H9 (cell line): Measurements from ENCODE around the gene TBC1D3B. TPM values are rescaled to one million over a fixed set of nuclear protein-coding genes. Genes with fewer than 3 reads are reported as not detected.
"Not testable (repeated sequence)": the region's sequence is repeated elsewhere in the genome, so short reads cannot be mapped to it uniquely, and the experiment has no call there.

Experiments used
- DNase-seq: peaks from one replicate; pipeline ENCODE4 v3.0.0-alpha.2; 2017
- H2AFZ ChIP-seq: one replicate; pipeline ENCODE4 v1.6.1; 2013; ENCODE audit warnings: mild to moderate bottlenecking, low read length, control low read depth, moderate library complexity
- H2AK5ac ChIP-seq: 2 replicates; pipeline ENCODE4 v1.6.1; 2013; ENCODE audit warnings: low read length, control low read depth, mixed read lengths; ENCODE audit not compliant: insufficient read length
- H2BK120ac ChIP-seq: one replicate; pipeline ENCODE4 v1.6.1; 2013; ENCODE audit warnings: low read depth, mild to moderate bottlenecking, low read length, control low read depth, inconsistent platforms; ENCODE audit not compliant: poor library complexity, severe bottlenecking
- H2BK12ac ChIP-seq: 2 replicates; pipeline ENCODE4 v1.6.1; 2013; ENCODE audit warnings: low read length, control low read depth, mixed read lengths, low read depth; ENCODE audit not compliant: insufficient read length
- H2BK15ac ChIP-seq: 2 replicates; pipeline ENCODE4 v1.6.1; 2013; ENCODE audit warnings: low read depth, low read length, control low read depth
- H2BK20ac ChIP-seq: one replicate; pipeline ENCODE4 v1.6.1; 2013; ENCODE audit warnings: low read depth, mild to moderate bottlenecking, low read length, control low read depth, inconsistent platforms; ENCODE audit not compliant: poor library complexity, severe bottlenecking
- H2BK5ac ChIP-seq: 2 replicates; pipeline ENCODE4 v1.6.1; 2013; ENCODE audit warnings: low read length, control low read depth, mixed read lengths; ENCODE audit not compliant: insufficient read length
- H3K14ac ChIP-seq: 2 replicates; pipeline ENCODE4 v1.6.1; 2013; ENCODE audit warnings: low read length, control low read depth; ENCODE audit not compliant: insufficient read depth
- H3K18ac ChIP-seq: 2 replicates; pipeline ENCODE4 v1.6.1; 2013; ENCODE audit warnings: low read depth, mild to moderate bottlenecking, mixed read lengths, low read length, control low read depth; ENCODE audit not compliant: insufficient read length
- H3K23ac ChIP-seq: 2 replicates; pipeline ENCODE4 v1.6.1; 2013; ENCODE audit warnings: low read length, control low read depth, mixed read lengths, low read depth; ENCODE audit not compliant: insufficient read length
- H3K23me2 ChIP-seq: 2 replicates; pipeline ENCODE4 v1.6.1; 2013; ENCODE audit warnings: low read depth, mild to moderate bottlenecking, mixed read lengths, low read length, control low read depth; ENCODE audit not compliant: insufficient read length, poor library complexity, severe bottlenecking
- H3K27ac ChIP-seq: 2 replicates; pipeline ENCODE4 v1.5.1; 2013; ENCODE audit warnings: low read length, control low read depth, mixed read lengths, low read depth; ENCODE audit not compliant: insufficient read length
- H3K27me3 ChIP-seq: 2 replicates; pipeline ENCODE4 v1.6.1; 2013; ENCODE audit warnings: low read length, control low read depth, inconsistent platforms; ENCODE audit not compliant: insufficient read depth
- H3K4ac ChIP-seq: 2 replicates; pipeline ENCODE4 v1.6.1; 2013; ENCODE audit warnings: low read depth, mild to moderate bottlenecking, control low read depth, inconsistent platforms, low read length, moderate library complexity
- H3K4me1 ChIP-seq: 2 replicates; pipeline ENCODE4 v1.6.1; 2013; ENCODE audit warnings: low read length, control low read depth, inconsistent platforms; ENCODE audit not compliant: insufficient read depth
- H3K4me2 ChIP-seq: 2 replicates; pipeline ENCODE4 v1.6.1; 2013; ENCODE audit warnings: low read length, control low read depth, mixed read lengths; ENCODE audit not compliant: insufficient read length, insufficient read depth
- H3K56ac ChIP-seq: 2 replicates; pipeline ENCODE4 v1.6.1; 2013; ENCODE audit warnings: low read depth, mild to moderate bottlenecking, mixed read lengths, low read length, control low read depth; ENCODE audit not compliant: insufficient read length
- H3K79me1 ChIP-seq: 2 replicates; pipeline ENCODE4 v1.6.1; 2013; ENCODE audit warnings: low read depth, mild to moderate bottlenecking, moderate library complexity, low read length, control low read depth, inconsistent platforms; ENCODE audit not compliant: insufficient read depth, poor library complexity, severe bottlenecking
- H3K79me2 ChIP-seq: 2 replicates; pipeline ENCODE4 v1.6.1; 2013; ENCODE audit warnings: low read length, control low read depth, inconsistent platforms; ENCODE audit not compliant: insufficient read depth
- H3K9ac ChIP-seq: 2 replicates; pipeline ENCODE4 v1.6.1; 2013; ENCODE audit warnings: low read length, control low read depth, mixed read lengths; ENCODE audit not compliant: insufficient read length; ENCODE audit errors: extremely low read depth
- H3K9me3 ChIP-seq: one replicate; pipeline ENCODE4 v1.6.1; 2013; ENCODE audit warnings: low read depth, low read length, inconsistent platforms; ENCODE audit not compliant: control insufficient read depth
- H3T11ph ChIP-seq: one replicate; pipeline ENCODE4 v1.6.1; 2013; ENCODE audit warnings: mild to moderate bottlenecking, low read length, control low read depth, inconsistent platforms
- H4K20me1 ChIP-seq: one replicate; pipeline ENCODE4 v1.6.1; 2013; ENCODE audit not compliant: control insufficient read depth, insufficient read length, insufficient read depth
- H4K5ac ChIP-seq: 2 replicates; pipeline ENCODE4 v1.6.1; 2013; ENCODE audit warnings: low read depth, mild to moderate bottlenecking, mixed read lengths, low read length, control low read depth; ENCODE audit not compliant: insufficient read length
- H4K8ac ChIP-seq: replicated peaks from 2 replicates; pipeline ENCODE4 v1.6.1; 2013; ENCODE audit warnings: low read length, control low read depth, mixed read lengths, low read depth; ENCODE audit not compliant: insufficient read length
- H4K91ac ChIP-seq: 2 replicates; pipeline ENCODE4 v1.6.1; 2013; ENCODE audit warnings: low read depth, mild to moderate bottlenecking, moderate library complexity, mixed read lengths, low read length, control low read depth; ENCODE audit not compliant: insufficient read length
- H3K27ac Mint-ChIP-seq, 3 experiments: 2 replicates in 2 of 3; 3 replicates in 1 of 3; pipeline ENCODE4 v1.8.0; 2020 to 2021; ENCODE audit warnings: mixed read lengths in 3 of 3, mild to moderate bottlenecking in 1 of 3, moderate library complexity in 1 of 3
- H3K27me3 Mint-ChIP-seq: 2 replicates; pipeline ENCODE4 v1.8.0; 2021; ENCODE audit warnings: low read depth, mild to moderate bottlenecking, moderate library complexity, mixed read lengths
- H3K36me3 Mint-ChIP-seq, 3 experiments: 2 replicates in 2 of 3; 3 replicates in 1 of 3; pipeline ENCODE4 v1.8.0; 2020 to 2021; ENCODE audit warnings: low read depth in 3 of 3, mixed read lengths in 3 of 3; ENCODE audit not compliant: insufficient read depth in 1 of 3
- H3K4me1 Mint-ChIP-seq, 2 experiments: 2 replicates each; pipeline ENCODE4 v1.8.0; 2020; ENCODE audit warnings: mixed read lengths in 2 of 2
- H3K4me3 Mint-ChIP-seq, 2 experiments: 2 replicates in 1 of 2; 3 replicates in 1 of 2; pipeline ENCODE4 v1.8.0; 2020 to 2021; ENCODE audit warnings: mild to moderate bottlenecking in 2 of 2, mixed read lengths in 2 of 2, moderate library complexity in 1 of 2
- H3K9me3 Mint-ChIP-seq, 2 experiments: 2 replicates in 1 of 2; 3 replicates in 1 of 2; pipeline ENCODE4 v1.8.0; 2020; ENCODE audit warnings: mild to moderate bottlenecking in 2 of 2, mixed read lengths in 2 of 2, moderate library complexity in 1 of 2
- WGBS: extraction: QIAGEN DNeasy Blood & Tissue Kit; methylation state at CpG from one replicate; pipeline ENCODE4 v1.1.7; 2013; ENCODE audit warnings: missing lambda C conversion rate, low lambda C conversion rate, mixed read lengths; ENCODE audit not compliant: insufficient read length; ENCODE audit errors: extremely low coverage; 5-methylcytosine and 5-hydroxymethylcytosine counted together
- total RNA-seq: library from RNA; stranded (reverse); gene quantifications from 2 replicates; pipeline ENCODE4 v1.2.1, GENCODE V29; 2021
- TF ChIP-seq, protein P1 (sequence below): fragments of 200-600 bp; sonication (generic); conservative IDR thresholded peaks from 3 replicates; pipeline ENCODE4 v1.8.0; 2021; ENCODE audit warnings: antibody characterized with exemption, mild to moderate bottlenecking

Gene TBC1D3B
- total RNA-seq, 1 experiment from 2014 or later = 8.8 TPM

DNA sequence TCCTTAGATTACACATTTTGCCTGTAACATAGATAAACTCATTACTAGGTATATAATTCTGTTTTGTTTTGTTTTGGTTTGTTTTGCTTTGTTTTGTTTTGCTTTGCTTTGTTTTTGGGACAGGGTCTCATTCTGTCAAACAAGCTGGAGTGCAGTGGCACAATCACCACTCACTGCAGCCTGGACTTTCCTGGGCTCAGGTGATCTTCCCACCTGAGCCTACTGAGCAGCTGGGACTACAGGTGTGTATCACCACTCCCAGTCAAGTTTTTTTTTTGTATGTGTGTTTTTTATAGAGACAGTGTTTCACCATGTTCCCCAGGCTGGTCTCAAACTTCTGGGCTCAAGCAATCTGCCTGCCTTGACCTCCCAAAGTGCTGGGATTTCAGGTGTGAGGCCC lies 33.1 kb upstream of the TBC1D3B start:
- H3K4ac ChIP-seq = no peak overlapping the region
- H3K4me1 ChIP-seq = no peaks in the 10 kb centered on the region
- no peaks in the 10 kb centered on the region for H3K9me3 ChIP-seq
- H3K4me1 Mint-ChIP-seq = peaks cover 7 to 8% of the 10 kb centered on the region in 2 experiments
- H4K91ac ChIP-seq = no peak overlapping the region
- DNase-seq = no peak
- no peaks in the 10 kb centered on the region for H3K79me1 ChIP-seq
- H3K18ac ChIP-seq = no peak overlapping the region
- H3K9me3 Mint-ChIP-seq = no peaks in the 10 kb centered on the region
- H3K4me2 ChIP-seq = no peak overlapping the region
- H3K14ac ChIP-seq = no peak overlapping the region
- no peak overlapping the region for H2BK15ac ChIP-seq
- H3K23me2 ChIP-seq = no peaks in the 10 kb centered on the region
- no peak overlapping the region for H2AK5ac ChIP-seq
- H2AFZ ChIP-seq = no peak overlapping the region
- no peak overlapping the region for H3T11ph ChIP-seq
- no peak overlapping the region for H3K56ac ChIP-seq
- H3K4me3 Mint-ChIP-seq = no peak overlapping the region
- no peak overlapping the region for H4K5ac ChIP-seq
- H2BK12ac ChIP-seq = no peak overlapping the region
- no peaks in the 10 kb centered on the region for H3K36me3 Mint-ChIP-seq
- H2BK5ac ChIP-seq = no peak overlapping the region
- H4K8ac ChIP-seq = no peak overlapping the region
- no peaks in the 10 kb centered on the region for H3K79me2 ChIP-seq
- peaks cover 16% of the 10 kb centered on the region; the same call in 1 of the 2 replicates for H3K27me3 Mint-ChIP-seq
- no peaks in the 10 kb centered on the region for H4K20me1 ChIP-seq
- H2BK20ac ChIP-seq = no peak overlapping the region
- TF ChIP-seq, protein P1, sequence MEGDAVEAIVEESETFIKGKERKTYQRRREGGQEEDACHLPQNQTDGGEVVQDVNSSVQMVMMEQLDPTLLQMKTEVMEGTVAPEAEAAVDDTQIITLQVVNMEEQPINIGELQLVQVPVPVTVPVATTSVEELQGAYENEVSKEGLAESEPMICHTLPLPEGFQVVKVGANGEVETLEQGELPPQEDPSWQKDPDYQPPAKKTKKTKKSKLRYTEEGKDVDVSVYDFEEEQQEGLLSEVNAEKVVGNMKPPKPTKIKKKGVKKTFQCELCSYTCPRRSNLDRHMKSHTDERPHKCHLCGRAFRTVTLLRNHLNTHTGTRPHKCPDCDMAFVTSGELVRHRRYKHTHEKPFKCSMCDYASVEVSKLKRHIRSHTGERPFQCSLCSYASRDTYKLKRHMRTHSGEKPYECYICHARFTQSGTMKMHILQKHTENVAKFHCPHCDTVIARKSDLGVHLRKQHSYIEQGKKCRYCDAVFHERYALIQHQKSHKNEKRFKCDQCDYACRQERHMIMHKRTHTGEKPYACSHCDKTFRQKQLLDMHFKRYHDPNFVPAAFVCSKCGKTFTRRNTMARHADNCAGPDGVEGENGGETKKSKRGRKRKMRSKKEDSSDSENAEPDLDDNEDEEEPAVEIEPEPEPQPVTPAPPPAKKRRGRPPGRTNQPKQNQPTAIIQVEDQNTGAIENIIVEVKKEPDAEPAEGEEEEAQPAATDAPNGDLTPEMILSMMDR = no peak
- H3K27ac ChIP-seq = no peak overlapping the region
- H3K27me3 ChIP-seq = no peaks in the 10 kb centered on the region
- no peak overlapping the region for H2BK120ac ChIP-seq
- H3K23ac ChIP-seq = no peak overlapping the region
- H3K27ac Mint-ChIP-seq = no peak overlapping the region
- H3K9ac ChIP-seq = no peak overlapping the region

DNA sequence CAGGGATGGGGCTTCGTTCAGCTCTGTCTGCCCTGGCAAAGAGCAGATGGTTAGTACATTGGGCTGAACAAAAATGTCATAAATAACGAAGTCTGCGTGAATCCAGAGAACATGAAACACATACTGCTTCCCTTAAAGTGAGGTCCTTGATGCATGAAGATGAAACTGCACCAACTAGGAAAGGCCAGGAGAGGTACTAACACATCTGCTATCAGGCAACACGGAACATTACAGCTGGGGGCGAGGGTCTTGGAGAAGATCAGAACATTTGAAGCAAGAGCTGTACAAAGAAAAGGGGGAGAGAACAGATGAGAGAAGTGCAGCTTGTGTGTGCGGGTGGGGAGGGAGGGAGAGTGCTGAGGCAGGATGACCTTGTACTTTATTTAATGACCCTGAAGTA lies 30.9 kb upstream of the TBC1D3B start:
- not testable (repeated sequence) for H2BK20ac ChIP-seq, H3K4me1 ChIP-seq
- H3K27me3 Mint-ChIP-seq = peaks cover 16% of the 10 kb centered on the region; the same call in 1 of the 2 replicates

More for the DNA sequence above, 30.9 kb upstream of the TBC1D3B start:
- H4K8ac ChIP-seq, H4K20me1 ChIP-seq, H3K79me1 ChIP-seq, H3K36me3 Mint-ChIP-seq, H3K4me2 ChIP-seq, H3K27ac ChIP-seq, H2AK5ac ChIP-seq, H3T11ph ChIP-seq, H3K9ac ChIP-seq, H2AFZ ChIP-seq, H2BK5ac ChIP-seq, H2BK12ac ChIP-seq, H3K27me3 ChIP-seq, H2BK120ac ChIP-seq, H2BK15ac ChIP-seq, H3K23me2 ChIP-seq, H3K27ac Mint-ChIP-seq, H3K18ac ChIP-seq, DNase-seq, H3K4me3 Mint-ChIP-seq, H3K9me3 Mint-ChIP-seq, H4K5ac ChIP-seq, H3K14ac ChIP-seq, H3K9me3 ChIP-seq, H3K56ac ChIP-seq, H4K91ac ChIP-seq, H3K23ac ChIP-seq, H3K79me2 ChIP-seq, H3K4ac ChIP-seq: not testable (repeated sequence)
- peaks cover 9 to 12% of the 10 kb centered on the region in 2 experiments for H3K4me1 Mint-ChIP-seq
- no CpG with 5 or more reads among the region's 6 CpGs for WGBS
